ENCODE results near the gene BTBD16.

The BTBD16 gene

GRCh38 chr10:122362621-122363020 lies 91.5 kb downstream of the BTBD16 start:
- Histone ChIP-seq H3K9me3 (replicated peaks in 1 of 2; ENCODE audit: control insufficient read depth in 2 of 2, insufficient read depth in 1 of 2, low read depth in 1 of 2, low read length in 2 of 2) (peaks cover 6 to 15% of the 10 kb centered on the region in 2 donors), H4K8ac (ENCODE audit: low read depth, low read length) (no peak overlapping the region), H2BK5ac (ENCODE audit: low read length) (no peak overlapping the region), H3K23ac (ENCODE audit: low read depth, low read length, poor library complexity) (no peak overlapping the region), H2AFZ (ENCODE audit: low read length) (no peak overlapping the region), H2BK120ac (ENCODE audit: low read depth, low read length) (no peak overlapping the region), H4K91ac (ENCODE audit: low read depth, low read length, poor library complexity) (no peak overlapping the region), H3K9ac (ENCODE audit: low read depth, low read length, poor library complexity) (no peak overlapping the region), H3K79me1 (ENCODE audit: low read depth, low read length) (no peaks in the 10 kb centered on the region), H3K36me3 (replicated peaks in 1 of 2; ENCODE audit: control insufficient read depth in 2 of 2, insufficient read depth in 2 of 2, low read length in 2 of 2) (no peaks in the 10 kb centered on the region), H2BK12ac (ENCODE audit: low read length) (no peak overlapping the region), H2BK15ac (ENCODE audit: low read length) (no peak overlapping the region), H3K14ac (ENCODE audit: low read length) (no peak overlapping the region), H3K27me3 (ENCODE audit: control insufficient read depth in 3 of 3, insufficient read depth in 3 of 3, low read depth in 1 of 3, low read length in 3 of 3) (no peaks in the 10 kb centered on the region), H3K4me1 (ENCODE audit: control insufficient read depth in 2 of 2, insufficient read depth in 1 of 2, low read depth in 1 of 2, low read length in 2 of 2) (peaks cover 0 to 9% of the 10 kb centered on the region in 2 donors), H3K4me2 (ENCODE audit: insufficient read depth, low read length, poor library complexity, severe bottlenecking) (no peak overlapping the region), H3K27ac (replicated peaks; ENCODE audit: low read length) (no peak overlapping the region), H3K18ac (ENCODE audit: low read length) (no peak overlapping the region), H3K4me3 (ENCODE audit: low read length in 2 of 2) (no peak overlapping the region), H3K4ac (ENCODE audit: low read length) (no peak overlapping the region), H2AK5ac (ENCODE audit: low read depth, low read length) (no peak overlapping the region)
- no CpG with 5 or more reads among the region's 2 CpGs for WGBS, 2 donors (ENCODE audit: extremely low coverage in 2 of 2, insufficient read length in 2 of 2, insufficient replicate concordance in 1 of 2)
- DNase-seq (ENCODE audit: low spot score): no peak

GRCh38 chr10:122363311-122363710 lies 92.2 kb downstream of the BTBD16 start:
- no CpG with 5 or more reads among the region's 2 CpGs for WGBS, 2 donors (ENCODE audit: extremely low coverage in 2 of 2, insufficient read length in 2 of 2, insufficient replicate concordance in 1 of 2)
- peaks cover 4 to 15% of the 10 kb centered on the region in 2 donors for H3K9me3 ChIP-seq (replicated peaks in 1 of 2; ENCODE audit: control insufficient read depth in 2 of 2, insufficient read depth in 1 of 2, low read depth in 1 of 2, low read length in 2 of 2)
- no peak overlapping the region for H4K91ac ChIP-seq (ENCODE audit: low read depth, low read length, poor library complexity)
- H3K36me3 ChIP-seq (replicated peaks in 1 of 2; ENCODE audit: control insufficient read depth in 2 of 2, insufficient read depth in 2 of 2, low read length in 2 of 2): no peaks in the 10 kb centered on the region
- no peak overlapping the region for H2BK15ac ChIP-seq (ENCODE audit: low read length)
- H3K18ac ChIP-seq (ENCODE audit: low read length): no peak overlapping the region
- H2BK5ac ChIP-seq (ENCODE audit: low read length): no peak overlapping the region
- H2BK12ac ChIP-seq (ENCODE audit: low read length): no peak overlapping the region
- H3K9ac ChIP-seq (ENCODE audit: low read depth, low read length, poor library complexity): no peak overlapping the region
- no peak overlapping the region for H3K23ac ChIP-seq (ENCODE audit: low read depth, low read length, poor library complexity)
- H2BK120ac ChIP-seq (ENCODE audit: low read depth, low read length): no peak overlapping the region
- H3K79me1 ChIP-seq (ENCODE audit: low read depth, low read length): no peaks in the 10 kb centered on the region
- peaks cover 0 to 11% of the 10 kb centered on the region in 2 donors for H3K4me1 ChIP-seq (ENCODE audit: control insufficient read depth in 2 of 2, insufficient read depth in 1 of 2, low read depth in 1 of 2, low read length in 2 of 2)
- no peak for DNase-seq (ENCODE audit: low spot score)
- H3K4me3 ChIP-seq (ENCODE audit: low read length in 2 of 2): no peak overlapping the region
- H2AK5ac ChIP-seq (ENCODE audit: low read depth, low read length): no peak overlapping the region
- no peak overlapping the region for H4K8ac ChIP-seq (ENCODE audit: low read depth, low read length)
- no peak overlapping the region for H3K14ac ChIP-seq (ENCODE audit: low read length)
- H3K4me2 ChIP-seq (ENCODE audit: insufficient read depth, low read length, poor library complexity, severe bottlenecking): no peak overlapping the region
- no peak overlapping the region for H3K4ac ChIP-seq (ENCODE audit: low read length)
- H3K27me3 ChIP-seq (ENCODE audit: control insufficient read depth in 3 of 3, insufficient read depth in 3 of 3, low read depth in 1 of 3, low read length in 3 of 3): no peaks in the 10 kb centered on the region
- H2AFZ ChIP-seq (ENCODE audit: low read length): no peak overlapping the region
- H3K27ac ChIP-seq (replicated peaks; ENCODE audit: low read length): no peak overlapping the region

GRCh38 chr10:122363722-122364463 lies 92.8 kb downstream of the BTBD16 start:
- Histone ChIP-seq H4K8ac (ENCODE audit: low read depth, low read length) (no peak overlapping the region), H2BK120ac (ENCODE audit: low read depth, low read length) (no peak overlapping the region), H3K4ac (ENCODE audit: low read length) (no peak overlapping the region), H2BK5ac (ENCODE audit: low read length) (no peak overlapping the region), H4K91ac (ENCODE audit: low read depth, low read length, poor library complexity) (no peak overlapping the region), H3K27me3 (ENCODE audit: control insufficient read depth in 3 of 3, insufficient read depth in 3 of 3, low read depth in 1 of 3, low read length in 3 of 3) (no peaks in the 10 kb centered on the region), H3K4me3 (ENCODE audit: low read length in 2 of 2) (no peak overlapping the region), H3K9ac (ENCODE audit: low read depth, low read length, poor library complexity) (no peak overlapping the region), H2BK15ac (ENCODE audit: low read length) (no peak overlapping the region), H3K23ac (ENCODE audit: low read depth, low read length, poor library complexity) (no peak overlapping the region), H2AFZ (ENCODE audit: low read length) (no peak overlapping the region), H3K27ac (replicated peaks; ENCODE audit: low read length) (no peak overlapping the region), H3K9me3 (replicated peaks in 1 of 2; ENCODE audit: control insufficient read depth in 2 of 2, insufficient read depth in 1 of 2, low read depth in 1 of 2, low read length in 2 of 2) (peaks cover 4 to 11% of the 10 kb centered on the region in 2 donors), H3K79me1 (ENCODE audit: low read depth, low read length) (no peaks in the 10 kb centered on the region), H2AK5ac (ENCODE audit: low read depth, low read length) (no peak overlapping the region), H3K18ac (ENCODE audit: low read length) (no peak overlapping the region), H2BK12ac (ENCODE audit: low read length) (no peak overlapping the region), H3K14ac (ENCODE audit: low read length) (no peak overlapping the region), H3K4me1 (ENCODE audit: control insufficient read depth in 2 of 2, insufficient read depth in 1 of 2, low read depth in 1 of 2, low read length in 2 of 2) (peaks cover 4 to 15% of the 10 kb centered on the region in 2 donors), H3K4me2 (ENCODE audit: insufficient read depth, low read length, poor library complexity, severe bottlenecking) (no peak overlapping the region), H3K36me3 (replicated peaks in 1 of 2; ENCODE audit: control insufficient read depth in 2 of 2, insufficient read depth in 2 of 2, low read length in 2 of 2) (no peaks in the 10 kb centered on the region)
- no CpG with 5 or more reads among the region's 6 CpGs for WGBS, 2 donors (ENCODE audit: extremely low coverage in 2 of 2, insufficient read length in 2 of 2, insufficient replicate concordance in 1 of 2)
- DNase-seq (ENCODE audit: low spot score): no peak

GRCh38 chr10:122368502-122369254 lies 97.6 kb downstream of the BTBD16 start:
- Histone ChIP-seq H3K4me3 (ENCODE audit: low read length in 2 of 2) (no peak overlapping the region), H3K9ac (ENCODE audit: low read depth, low read length, poor library complexity) (no peak overlapping the region), H4K8ac (ENCODE audit: low read depth, low read length) (no peak overlapping the region), H4K91ac (ENCODE audit: low read depth, low read length, poor library complexity) (no peak overlapping the region), H3K9me3 (replicated peaks in 1 of 2; ENCODE audit: control insufficient read depth in 2 of 2, insufficient read depth in 1 of 2, low read depth in 1 of 2, low read length in 2 of 2) (peaks cover 4 to 11% of the 10 kb centered on the region in 2 donors), H3K79me1 (ENCODE audit: low read depth, low read length) (no peaks in the 10 kb centered on the region), H2BK120ac (ENCODE audit: low read depth, low read length) (no peak overlapping the region), H2AFZ (ENCODE audit: low read length) (peak overlapping the region; percentile 76), H3K27me3 (ENCODE audit: control insufficient read depth in 3 of 3, insufficient read depth in 3 of 3, low read depth in 1 of 3, low read length in 3 of 3) (no peaks in the 10 kb centered on the region), H3K27ac (replicated peaks; ENCODE audit: low read length) (no peak overlapping the region), H2BK15ac (ENCODE audit: low read length) (no peak overlapping the region), H3K14ac (ENCODE audit: low read length) (no peak overlapping the region), H3K4me1 (ENCODE audit: control insufficient read depth in 2 of 2, insufficient read depth in 1 of 2, low read depth in 1 of 2, low read length in 2 of 2) (peaks cover 6 to 16% of the 10 kb centered on the region in 2 donors), H2BK12ac (ENCODE audit: low read length) (no peak overlapping the region), H3K4me2 (ENCODE audit: insufficient read depth, low read length, poor library complexity, severe bottlenecking) (no peak overlapping the region), H3K18ac (ENCODE audit: low read length) (peak overlapping the region; percentile 49), H2AK5ac (ENCODE audit: low read depth, low read length) (peak overlapping the region; percentile 16), H3K4ac (ENCODE audit: low read length) (no peak overlapping the region), H3K23ac (ENCODE audit: low read depth, low read length, poor library complexity) (no peak overlapping the region), H3K36me3 (replicated peaks in 1 of 2; ENCODE audit: control insufficient read depth in 2 of 2, insufficient read depth in 2 of 2, low read length in 2 of 2) (no peaks in the 10 kb centered on the region), H2BK5ac (ENCODE audit: low read length) (no peak overlapping the region)
- no peak for DNase-seq (ENCODE audit: low spot score)
- WGBS, 2 donors (ENCODE audit: extremely low coverage in 2 of 2, insufficient read length in 2 of 2, insufficient replicate concordance in 1 of 2): no CpG with 5 or more reads among the region's 13 CpGs

All from neuronal stem cell (in vitro differentiated cells).